GM12878 (cell line): ENCODE measurements around the gene TKFC. TPM values are rescaled to one million over a fixed set of nuclear protein-coding genes. Genes with fewer than 3 reads are reported as not detected.

Experiments
- ATAC-seq: fragments of 200-7000 bp; cut with Tn5 transposase; 3 replicates; pipeline ENCODE4 v1.9.1; 2020; ENCODE audit warnings: mild to moderate bottlenecking, moderate library complexity
- BruUV-seq: library from RNA; stranded (reverse); fragments of 400-500 nt; replicated peaks from 2 replicates; lab custom pipeline; 2021; lab: Mats Ljungman, UMichigan
- CTCF ChIA-PET: fragments of 300-600 bp; sonication (Branson Sonifier 250); formaldehyde crosslinking; extraction: SDS; loops from one replicate; lab custom pipeline; 2021; ENCODE audit warnings: inconsistent platforms; lab: Yijun Ruan, JAX
- POLR2A ChIA-PET: fragments of 350-600 bp; formaldehyde crosslinking; extraction: SDS; loops from one replicate; lab custom pipeline; 2021; ENCODE audit warnings: inconsistent platforms; lab: Charles Lee
- RAD21 ChIA-PET: fragments of 300-600 bp; sonication (Branson Sonifier 250); formaldehyde crosslinking; loops from one replicate; lab custom pipeline; 2023; ENCODE audit warnings: antibody characterized with exemption; ENCODE audit not compliant: unreplicated experiment; lab: Charles Lee
- SMC1A ChIA-PET: fragments of 300-600 bp; sonication (Branson Sonifier 250); formaldehyde crosslinking; loops from one replicate; lab custom pipeline; 2023; ENCODE audit not compliant: unreplicated experiment, uncharacterized antibody; lab: Charles Lee
- DNase-seq: peaks from one replicate; pipeline ENCODE4 v3.0.0-alpha.2; 2011; ENCODE audit warnings: low read depth, low spot score
- FAIRE-seq: peaks from 3 replicates; lab custom pipeline; 2011; peaks lifted over from hg19 to GRCh38; lab: Jason Lieb, UNC
- H2AFZ ChIP-seq: 2 replicates; pipeline ENCODE4 v1.6.0; 2011; ENCODE audit warnings: low read depth, low read length, control low read depth; ENCODE audit not compliant: control insufficient read depth
- H3K27ac ChIP-seq: 2 replicates; pipeline ENCODE4 v1.5.1; 2011; ENCODE audit warnings: control low read depth; ENCODE audit not compliant: control insufficient read depth, insufficient read depth
- H3K27me3 ChIP-seq, 2 experiments: replicated peaks in 1 of 2; 2 replicates each; pipeline versions ENCODE4 v1.6.0 to v1.6.1; 2011; ENCODE audit warnings: low read length in 1 of 2; ENCODE audit not compliant: control insufficient read depth in 2 of 2, insufficient read depth in 2 of 2
- H3K36me3 ChIP-seq, 2 experiments: 2 replicates each; pipeline ENCODE4 v1.5.1; 2011; ENCODE audit warnings: low read length in 1 of 2; ENCODE audit not compliant: control insufficient read depth in 2 of 2, insufficient read depth in 2 of 2
- H3K4me1 ChIP-seq: 2 replicates; pipeline ENCODE4 v1.6.1; 2011; ENCODE audit warnings: mild to moderate bottlenecking, low read length, moderate library complexity, mixed read lengths; ENCODE audit not compliant: control insufficient read depth, insufficient read depth
- H3K4me2 ChIP-seq: 2 replicates; pipeline ENCODE4 v1.6.0; 2011; ENCODE audit warnings: control low read depth; ENCODE audit not compliant: control insufficient read depth, insufficient read depth
- H3K4me3 ChIP-seq: fragments of 200-600 bp; sonication (generic); 2 replicates; pipeline ENCODE4 v1.5.1; 2016
- H3K79me2 ChIP-seq: 2 replicates; pipeline ENCODE4 v1.6.0; 2011; ENCODE audit warnings: low read length; ENCODE audit not compliant: control insufficient read depth, insufficient read depth
- H3K9ac ChIP-seq: 2 replicates; pipeline ENCODE4 v1.8.0; 2011; ENCODE audit warnings: low read length, control low read depth, mixed read lengths; ENCODE audit not compliant: control insufficient read depth, insufficient read depth
- H3K9me3 ChIP-seq: replicated peaks from 3 replicates; pipeline ENCODE4 v1.5.1; 2011; ENCODE audit warnings: mild to moderate bottlenecking, low read length; ENCODE audit not compliant: control insufficient read depth, insufficient read depth
- H4K20me1 ChIP-seq: 2 replicates; pipeline ENCODE4 v1.6.0; 2011; ENCODE audit not compliant: control insufficient read depth, insufficient read depth
- ATF2 ChIP-seq: IDR thresholded peaks from 2 replicates; pipeline ENCODE4 v1.6.1; 2012; ENCODE audit warnings: low read length, inconsistent platforms
- EGR1 ChIP-seq, 2 experiments: IDR thresholded peaks; 1 replicate in 1 of 2; 2 replicates in 1 of 2; pipeline ENCODE4 v1.6.1; 2011 to 2012; ENCODE audit warnings: low read depth in 2 of 2, low read length in 2 of 2, borderline replicate concordance in 1 of 2, mild to moderate bottlenecking in 1 of 2, moderate library complexity in 1 of 2
- EP300 ChIP-seq, 2 experiments: fragments of 150-350 bp in 1 of 2; IDR thresholded peaks; 2 replicates each; pipeline ENCODE4 v1.6.1; 2011 to 2012; ENCODE audit warnings: low read depth in 2 of 2, low read length in 2 of 2, borderline replicate concordance in 1 of 2, improper control_type of control experiment in 1 of 2, inconsistent platforms in 1 of 2; ENCODE audit not compliant: control insufficient read depth in 1 of 2
- EZH2 ChIP-seq: IDR thresholded peaks from 2 replicates; pipeline ENCODE4 v1.6.1; 2012; ENCODE audit warnings: low read depth, mild to moderate bottlenecking, control low read depth, inconsistent platforms, low read length, borderline replicate concordance; ENCODE audit not compliant: control insufficient read depth
- FOXM1 ChIP-seq: IDR thresholded peaks from 2 replicates; pipeline ENCODE4 v1.6.1; 2012; ENCODE audit warnings: low read depth, mild to moderate bottlenecking, inconsistent platforms, low read length, moderate library complexity
- GATAD2B ChIP-seq: fragments of 450-650 bp; conservative IDR thresholded peaks from 2 replicates; pipeline ENCODE4 v1.6.1; 2017; ENCODE audit warnings: low read depth, mild to moderate bottlenecking, moderate library complexity
- MEF2B ChIP-seq: fragments of 450-650 bp; IDR thresholded peaks from 2 replicates; pipeline ENCODE4 v1.6.1; 2018; ENCODE audit warnings: mild to moderate bottlenecking, moderate library complexity; ENCODE audit not compliant: partially characterized antibody, poor library complexity, severe bottlenecking
- PAX8 ChIP-seq: fragments of 450-650 bp; IDR thresholded peaks from 2 replicates; pipeline ENCODE4 v1.6.1; 2017; ENCODE audit warnings: mild to moderate bottlenecking, moderate library complexity
- PKNOX1 ChIP-seq: fragments of 450-650 bp; IDR thresholded peaks from 2 replicates; pipeline ENCODE4 v1.6.1; 2016; ENCODE audit warnings: mild to moderate bottlenecking
- SPI1 ChIP-seq: IDR thresholded peaks from 2 replicates; pipeline ENCODE4 v1.6.1; 2011; ENCODE audit warnings: low read depth, mild to moderate bottlenecking, low read length, moderate library complexity, borderline replicate concordance; ENCODE audit not compliant: insufficient read depth
- SREBF1 ChIP-seq: IDR thresholded peaks from 2 replicates; pipeline ENCODE4 v1.6.1; 2012; ENCODE audit warnings: mild to moderate bottlenecking, low read length
- TCF7 ChIP-seq: IDR thresholded peaks from 2 replicates; pipeline ENCODE4 v1.6.1; 2014; ENCODE audit warnings: antibody characterized with exemption, borderline replicate concordance
- ZBED1 ChIP-seq: IDR thresholded peaks from 2 replicates; pipeline ENCODE4 v1.6.1; 2016; ENCODE audit warnings: borderline replicate concordance
- ZNF24 ChIP-seq: fragments of 450-650 bp; IDR thresholded peaks from 2 replicates; pipeline ENCODE4 v1.6.1; 2017; ENCODE audit warnings: antibody characterized with exemption, mild to moderate bottlenecking
- ZZZ3 ChIP-seq: IDR thresholded peaks from 2 replicates; pipeline ENCODE4 v1.6.1; 2011; ENCODE audit warnings: low read depth; ENCODE audit not compliant: control insufficient read depth, insufficient read length
- WGBS: methylation state at CpG from one replicate; pipeline ENCODE4 v1.1.6; 2016; ENCODE audit warnings: low lambda C conversion rate; ENCODE audit not compliant: insufficient replicate concordance, insufficient coverage; ENCODE audit errors: missing lambda C conversion rate; 5-methylcytosine and 5-hydroxymethylcytosine counted together
- in situ Hi-C: fragments of 300-500 bp; cut with MboI; formaldehyde crosslinking; loops from 9 replicates; pipeline ENCODE4 v1.14.3; 2018; ENCODE audit warnings: mixed read lengths
- intact Hi-C: fragments of 100-400 bp; cut with micrococcal nuclease; formaldehyde crosslinking; loops from one replicate; pipeline ENCODE4 v1.14.2; 2022; ENCODE audit not compliant: unreplicated experiment
- polyA plus RNA-seq, 11 experiments: library from polyadenylated mRNA; depleted of rRNA in 4 of 11; unstranded in 6 of 11; stranded (reverse) in 5 of 11; fragments of >200 nt; fragmentation: Nextera tagmentation in 4 of 11; fragmentation: Illumina TruSeq in 1 of 11; extraction: Ambion mirVana in 4 of 11; extraction: Trizol in 1 of 11; gene quantifications; 1 replicate in 1 of 11; 2 replicates in 10 of 11; pipeline versions ENCODE4 v1.2.1 to v1.2.3, GENCODE V29; 2011 to 2016; ENCODE audit warnings: inconsistent platforms in 2 of 11, missing spikeins in 2 of 11, low read depth in 1 of 11
- total RNA-seq, 4 experiments: library from RNA; depleted of rRNA in 3 of 4; stranded (reverse); fragments of >200 nt in 3 of 4; fragmentation: Illumina TruSeq in 1 of 4; extraction: Trizol in 1 of 4; gene quantifications; 2 replicates each; pipeline versions ENCODE4 v1.2.1 to v1.2.3, GENCODE V29; 2013 to 2021

Gene TKFC
- total and polyA plus RNA-seq, 10 of the 15 experiments (the other 5 are each of a cell fraction or from before 2014, with no cell fraction given) = 2.4 to 113 (median 59.0) TPM

GRCh38 chr11:61390161-61390560 is 57.1 kb downstream of the TKFC start:
- Histone ChIP-seq H4K20me1 (no peaks in the 10 kb centered on the region), H3K36me3 (peaks cover 0 to 3% of the 10 kb centered on the region in 2 experiments; a peak in 2 of 4 replicates), H3K4me3 (no peak overlapping the region), H2AFZ (no peak overlapping the region), H3K9me3 (no peaks in the 10 kb centered on the region), H3K9ac (no peak overlapping the region), H3K79me2 (no peaks in the 10 kb centered on the region), H3K27me3 (no peaks in the 10 kb centered on the region), H3K4me1 (peaks cover 4% of the 10 kb centered on the region), H3K27ac (no peak overlapping the region), H3K4me2 (no peak overlapping the region)
- CTCF ChIA-PET = interaction anchor here (1.3 to 4.8 kb wide), 2 partner anchors 55 to 136 kb away, joined by 3 to 113 read pairs; no protein-coding TSS in a partner anchor
- FAIRE-seq (no peak), DNase-seq (no peak), ATAC-seq (no peak)
- no TSS peak for BruUV-seq
- RAD21 ChIA-PET = interaction anchor here (5.0 kb wide), 1 partner anchor 55 kb away, joined by 88 read pairs; no protein-coding TSS in a partner anchor
- SMC1A ChIA-PET = interaction anchor here (0.8 to 7.1 kb wide), 2 partner anchors 21 to 55 kb away, joined by 3 to 80 read pairs; partner anchors contain the start of genes DDB1 and TKFC
- intact Hi-C loops (no loop called here), in situ Hi-C loops (loop anchor here (5.0 kb wide), 1 partner anchor 133 kb away; no protein-coding TSS in a partner anchor)
- TF ChIP-seq ZBED1 (no peak), PKNOX1 (no peak), SREBF1 (no peak), EGR1 (IDR thresholded peaks at IDR 0.05; ENCODE audit: borderline replicate concordance in 1 of 2, low read depth in 2 of 2, low read length in 2 of 2) (no peak), MEF2B (no peak), EP300 (IDR thresholded peaks at IDR 0.05; ENCODE audit: borderline replicate concordance in 1 of 2, control insufficient read depth in 1 of 2, low read depth in 2 of 2, low read length in 2 of 2) (no peak), ZZZ3 (no peak), TCF7 (no peak), GATAD2B (no peak), EZH2 (no peak), SPI1 (no peak), FOXM1 (no peak), ATF2 (no peak), PAX8 (no peak), ZNF24 (no peak)
- POLR2A ChIA-PET = interaction anchor here (0.7 to 4.3 kb wide), 3 partner anchors 21 to 57 kb away, joined by 3 to 25 read pairs (median 3); partner anchors contain the start of genes CYB561A3, DDB1, TKFC and TMEM138
- WGBS = 92% methylated on average over 1 of the region's 1 CpG
